H1 (cell line): ENCODE results near the gene MYH7. TPM values are rescaled to one million over a fixed set of nuclear protein-coding genes. Genes with fewer than 3 reads are reported as not detected.

Experiments used
- CHD7 ChIP-seq: fragments of 300-600 bp; sonication (generic); IDR thresholded peaks from 2 replicates; pipeline ENCODE4 v1.7.1; 2012; ENCODE audit warnings: low read length, moderate library complexity, mild to moderate bottlenecking, inconsistent platforms; ENCODE audit not compliant: insufficient replicate concordance
- HDAC2 ChIP-seq, 2 experiments: fragments of 300-600 bp in 1 of 2; sonication (generic) in 1 of 2; IDR thresholded peaks; 2 replicates each; pipeline ENCODE4 v1.6.1; 2011 to 2012; ENCODE audit warnings: low read depth in 2 of 2, low read length in 2 of 2, mild to moderate bottlenecking in 2 of 2, moderate library complexity in 2 of 2, borderline replicate concordance in 1 of 2, inconsistent platforms in 1 of 2
- polyA plus RNA-seq, 7 experiments: library from polyadenylated mRNA; depleted of rRNA in 3 of 7; stranded (reverse) in 5 of 7; unstranded in 2 of 7; fragments of >200 nt in 5 of 7; fragments of 200-250 nt in 2 of 7; gene quantifications; 1 replicate in 5 of 7; 2 replicates in 1 of 7; 4 replicates in 1 of 7; pipeline versions ENCODE4 v1.2.1 to v1.2.3, GENCODE V29; 2011 to 2013; ENCODE audit warnings: missing spikeins in 2 of 7, mixed read lengths in 2 of 7
- total RNA-seq: library from RNA; stranded (reverse); fragmentation: NEBNext Ultra II Directional; extraction: Animal tissue kit (Norgen Biotek cat#: 25700); gene quantifications from 2 replicates; pipeline ENCODE4 v1.2.1, GENCODE V29; 2021

The MYH7 gene
- total and polyA plus RNA-seq, 2 of the 8 experiments (the other 6 are each of a cell fraction or from before 2014, with no cell fraction given): not detected

GRCh38 chr14:23385244-23385641, 50.2 kb downstream of the MYH7 start (continued):
- no peak for TF ChIP-seq HDAC2 (IDR thresholded peaks at IDR 0.05; ENCODE audit: borderline replicate concordance in 1 of 2, low read depth in 2 of 2, low read length in 2 of 2)
- TF ChIP-seq CHD7: no peak
- TF ChIP-seq, all 59 proteins: peak for 0
